ENCODE data around the gene VEGFC. TPM values are rescaled to one million over a fixed set of nuclear protein-coding genes. Genes with fewer than 3 reads are reported as not detected.

VEGFC gene
- total RNA-seq, 2 donors from 2014 or later: 1.1 to 3.5 TPM

DNA sequence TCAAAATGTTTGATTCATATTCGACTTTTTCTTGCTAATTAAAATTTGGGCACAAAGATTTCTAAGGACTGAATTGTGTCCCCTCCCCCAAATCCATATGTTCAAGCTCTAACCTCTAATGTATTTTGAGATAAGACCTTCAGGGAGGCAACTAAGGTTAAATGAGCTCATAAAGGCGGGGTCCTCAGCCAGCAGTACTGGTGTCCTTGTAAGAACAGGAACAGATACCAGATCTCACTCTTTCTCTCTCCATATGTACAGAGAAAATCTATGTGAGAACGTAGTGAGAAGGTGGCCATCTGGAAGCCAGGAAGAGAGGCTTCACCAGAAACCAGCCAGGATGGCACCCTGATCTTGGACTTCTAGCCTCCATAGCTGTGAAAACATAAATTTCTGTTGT, 116.9 kb downstream of the VEGFC start:
- intact Hi-C loops (cut with DNase I): no loop called here
- no peaks in the 10 kb centered on the region for H3K9me3 ChIP-seq
- H3K4me3 ChIP-seq: no peak overlapping the region
- no peak for DNase-seq
- no peak overlapping the region for H3K9ac ChIP-seq (ENCODE audit: low read depth in 2 of 2, low read length in 2 of 2)
- no peaks in the 10 kb centered on the region for H3K4me1 ChIP-seq
- H3K27me3 ChIP-seq: no peaks in the 10 kb centered on the region
- H3K27ac ChIP-seq: no peak overlapping the region
- H3K36me3 ChIP-seq: no peaks in the 10 kb centered on the region
- TF ChIP-seq CTCF (IDR thresholded peaks at IDR 0.05): no peak

GRCh38 chr4:176671532-176671931, 121.2 kb downstream of the VEGFC start:
- TF ChIP-seq CTCF (IDR thresholded peaks at IDR 0.05): no peak
- intact Hi-C loops (cut with DNase I): no loop called here
- Histone ChIP-seq H3K36me3 (no peaks in the 10 kb centered on the region), H3K27me3 (no peaks in the 10 kb centered on the region), H3K4me3 (no peak overlapping the region), H3K4me1 (no peaks in the 10 kb centered on the region), H3K9me3 (no peaks in the 10 kb centered on the region), H3K27ac (no peak overlapping the region), H3K9ac (ENCODE audit: low read depth in 2 of 2, low read length in 2 of 2) (no peak overlapping the region)
- no peak for DNase-seq

DNA sequence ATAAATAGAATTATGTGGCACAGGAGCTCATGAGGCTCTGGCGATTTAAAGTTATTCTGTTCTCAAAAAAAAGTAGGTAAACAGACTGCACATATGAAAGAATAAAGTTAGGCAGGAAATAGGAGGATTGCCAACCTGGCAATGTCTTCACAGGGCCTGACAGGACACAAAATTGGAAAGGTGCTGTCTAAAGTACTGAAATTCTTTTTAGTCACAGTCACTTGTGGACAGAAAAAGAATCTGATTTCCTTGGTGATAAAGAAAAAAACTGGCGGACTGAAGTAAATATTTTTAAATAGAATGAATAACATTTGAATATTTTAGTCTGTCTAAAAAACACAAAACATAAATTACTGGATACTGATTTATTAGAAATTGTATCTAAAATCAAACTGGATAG, 124.4 kb downstream of the VEGFC start:
- Histone ChIP-seq H3K36me3 (no peaks in the 10 kb centered on the region), H3K4me1 (no peaks in the 10 kb centered on the region), H3K27ac (no peak overlapping the region), H3K4me3 (no peak overlapping the region), H3K9me3 (no peaks in the 10 kb centered on the region), H3K27me3 (no peaks in the 10 kb centered on the region), H3K9ac (ENCODE audit: low read depth in 2 of 2, low read length in 2 of 2) (no peak overlapping the region)
- TF ChIP-seq CTCF (IDR thresholded peaks at IDR 0.05): no peak
- intact Hi-C loops (cut with DNase I): no loop called here
- DNase-seq: no peak

- Histone ChIP-seq H3K4me3 (no peak overlapping the region), H3K4me1 (no peaks in the 10 kb centered on the region), H3K36me3 (no peaks in the 10 kb centered on the region), H3K9me3 (no peaks in the 10 kb centered on the region), H3K27me3 (no peaks in the 10 kb centered on the region), H3K9ac (ENCODE audit: low read depth in 2 of 2, low read length in 2 of 2) (no peak overlapping the region), H3K27ac (no peak overlapping the region)
- intact Hi-C loops (cut with DNase I): no loop called here
- TF ChIP-seq CTCF (IDR thresholded peaks at IDR 0.05): no peak
- DNase-seq: no peak
Observed at GRCh38 chr4:176664964-176665363, 127.8 kb downstream of the VEGFC start.

- no peak for DNase-seq
- no peaks in the 10 kb centered on the region for H3K9me3 ChIP-seq
- no peaks in the 10 kb centered on the region for H3K36me3 ChIP-seq
- no peaks in the 10 kb centered on the region for H3K27me3 ChIP-seq
- intact Hi-C loops (cut with DNase I): no loop called here
- TF ChIP-seq CTCF (IDR thresholded peaks at IDR 0.05): no peak
- no peak overlapping the region for H3K9ac ChIP-seq (ENCODE audit: low read depth in 2 of 2, low read length in 2 of 2)
- H3K4me3 ChIP-seq: no peak overlapping the region
- no peak overlapping the region for H3K27ac ChIP-seq
- H3K4me1 ChIP-seq: no peaks in the 10 kb centered on the region
Observed at GRCh38 chr4:176660561-176660960, 132.2 kb downstream of the VEGFC start.

GRCh38 chr4:176656108-176656507, 136.6 kb downstream of the VEGFC start:
- intact Hi-C loops (cut with DNase I): no loop called here
- H3K27me3 ChIP-seq: no peaks in the 10 kb centered on the region

More at GRCh38 chr4:176656108-176656507, 136.6 kb downstream of the VEGFC start:
- no peak for TF ChIP-seq CTCF (IDR thresholded peaks at IDR 0.05)
- no peak for DNase-seq
- H3K27ac ChIP-seq: no peak overlapping the region
- no peaks in the 10 kb centered on the region for H3K4me1 ChIP-seq
- no peaks in the 10 kb centered on the region for H3K36me3 ChIP-seq
- no peak overlapping the region for H3K9ac ChIP-seq (ENCODE audit: low read depth in 2 of 2, low read length in 2 of 2)
- no peaks in the 10 kb centered on the region for H3K9me3 ChIP-seq
- no peak overlapping the region for H3K4me3 ChIP-seq
